Left lung (tissue), 10 donors: ENCODE results near the gene TMEM255B. TPM values are rescaled to one million over a fixed set of nuclear protein-coding genes. Genes with fewer than 3 reads are reported as not detected.
"Not testable (repeated sequence)": the region's sequence is repeated elsewhere in the genome, so short reads cannot be mapped to it uniquely, and the experiment has no call there.

ENCODE experiments used
- ATAC-seq: fragments of 200-7000 bp; cut with Tn5 transposase; one replicate; pipeline ENCODE4 v1.9.1; 2020; ENCODE audit warnings: moderate library complexity
- DNase-seq, 4 donors: peaks; one replicate each; pipeline ENCODE4 v3.0.0-alpha.2; 2013 to 2020
- H3K27ac ChIP-seq, 2 donors: fragments of 200-600 bp; sonication (generic) in 1 of 2; one replicate each; pipeline versions ENCODE4 v1.5.0 to v1.8.0; 2020 to 2021
- H3K27me3 ChIP-seq, 2 donors: fragments of 200-600 bp; sonication (generic) in 1 of 2; one replicate each; pipeline versions ENCODE4 v1.5.0 to v1.8.0; 2020 to 2021
- H3K36me3 ChIP-seq, 2 donors: fragments of 200-600 bp; sonication (generic) in 1 of 2; one replicate each; pipeline versions ENCODE4 v1.5.0 to v1.8.0; 2020 to 2021
- H3K4me1 ChIP-seq, 2 donors: fragments of 200-600 bp; one replicate each; pipeline ENCODE4 v1.8.0; 2021
- H3K4me3 ChIP-seq, 2 donors: fragments of 200-600 bp; sonication (generic) in 1 of 2; one replicate each; pipeline versions ENCODE4 v1.5.0 to v1.8.0; 2020 to 2021; ENCODE audit warnings: mild to moderate bottlenecking in 1 of 2
- H3K9me3 ChIP-seq, 2 donors: fragments of 200-600 bp; sonication (generic) in 1 of 2; one replicate each; pipeline versions ENCODE4 v1.5.0 to v1.8.0; 2020 to 2021
- CTCF ChIP-seq, 2 donors: fragments of 200-600 bp; sonication (generic) in 1 of 2; IDR thresholded peaks; one replicate each; pipeline versions ENCODE4 v1.5.0 to v1.8.0; 2021; ENCODE audit warnings: antibody characterized with exemption in 2 of 2
- intact Hi-C, 2 donors: fragments of 100-400 bp; cut with DNase I; formaldehyde crosslinking; loops; one replicate each; pipeline versions ENCODE4 v1.11.2 to v1.14.2; 2022
- polyA plus RNA-seq, 6 donors: library from polyadenylated mRNA; unstranded; fragments of 120-200 nt; gene quantifications; one replicate each; pipeline ENCODE4 v1.2.1, GENCODE V29; 2013; ENCODE audit not compliant: insufficient read length in 6 of 6
- total RNA-seq, 2 donors: library from RNA; stranded (reverse); fragmentation: NEBNext Ultra II Directional; extraction: Animal tissue kit (Norgen Biotek cat#: 25700); gene quantifications; one replicate each; pipeline ENCODE4 v1.2.1, GENCODE V29; 2021
- donor health status: DM: no; HTN: yes; CAD: no.
- donor health status: DM: no; HTN: no; CAD: no.

TMEM255B gene
- total and polyA plus RNA-seq, 8 donors = 10.4 to 30.7 (median 15.7) TPM

- TF ChIP-seq CTCF (IDR thresholded peaks at IDR 0.05) = no peak
- Histone ChIP-seq H3K27ac (no peak overlapping the region), H3K9me3 (no peaks in the 10 kb centered on the region), H3K36me3 (no peaks in the 10 kb centered on the region), H3K4me3 (no peak overlapping the region), H3K4me1 (no peaks in the 10 kb centered on the region), H3K27me3 (no peaks in the 10 kb centered on the region)
- DNase-seq = peak in 1 of 4 donors; percentile 28
- intact Hi-C loops = no loop called here
- no peak for ATAC-seq
Observed at GRCh38 chr13:113788413-113789135, 29.5 kb downstream of the TMEM255B start.

GRCh38 chr13:113789167-113789566, 30.1 kb downstream of the TMEM255B start:
- Histone ChIP-seq H3K4me1 (no peaks in the 10 kb centered on the region), H3K9me3 (no peaks in the 10 kb centered on the region), H3K27me3 (no peaks in the 10 kb centered on the region), H3K36me3 (no peaks in the 10 kb centered on the region), H3K4me3 (no peak overlapping the region), H3K27ac (no peak overlapping the region)
- ATAC-seq = no peak
- no peak for TF ChIP-seq CTCF (IDR thresholded peaks at IDR 0.05)
- no peak for DNase-seq
- intact Hi-C loops = no loop called here

- H3K4me1 ChIP-seq, H3K27ac ChIP-seq, H3K36me3 ChIP-seq, H3K4me3 ChIP-seq, intact Hi-C loops, ATAC-seq, H3K9me3 ChIP-seq, H3K27me3 ChIP-seq, DNase-seq: not testable (repeated sequence)
Observed at GRCh38 chr13:113789931-113790330, 30.9 kb downstream of the TMEM255B start.

GRCh38 chr13:113791226-113791625, 32.2 kb downstream of the TMEM255B start:
- DNase-seq = no peak
- Histone ChIP-seq H3K4me3 (no peak overlapping the region), H3K36me3 (no peaks in the 10 kb centered on the region), H3K9me3 (no peaks in the 10 kb centered on the region), H3K4me1 (no peaks in the 10 kb centered on the region), H3K27ac (no peak overlapping the region), H3K27me3 (no peaks in the 10 kb centered on the region)
- intact Hi-C loops = no loop called here
- ATAC-seq = no peak
- TF ChIP-seq CTCF (IDR thresholded peaks at IDR 0.05) = no peak

- H3K27ac ChIP-seq = no peak overlapping the region
- intact Hi-C loops = no loop called here
- no peaks in the 10 kb centered on the region for H3K4me1 ChIP-seq
Observed at GRCh38 chr13:113791761-113792160, 32.7 kb downstream of the TMEM255B start.

More at GRCh38 chr13:113791761-113792160, 32.7 kb downstream of the TMEM255B start:
- no peak overlapping the region for H3K4me3 ChIP-seq
- H3K36me3 ChIP-seq = peaks cover 0 to 3% of the 10 kb centered on the region in 2 donors
- no peaks in the 10 kb centered on the region for H3K9me3 ChIP-seq
- ATAC-seq = no peak
- DNase-seq = no peak
- TF ChIP-seq CTCF (IDR thresholded peaks at IDR 0.05) = no peak
- H3K27me3 ChIP-seq = no peaks in the 10 kb centered on the region
